HCT116 (cell line): ENCODE data around the gene KCNH6. TPM values are rescaled to one million over a fixed set of nuclear protein-coding genes. Genes with fewer than 3 reads are reported as not detected.
A peak's percentile ranks its signal among the peaks of the same experiment; 100 is the strongest.

Experiments used
- ATAC-seq: fragments of 200-7000 bp; cut with Tn5 transposase; 2 replicates; pipeline ENCODE4 v1.9.1; 2020; ENCODE audit warnings: mild to moderate bottlenecking, moderate library complexity
- BruUV-seq: library from RNA; stranded (reverse); fragments of 400-500 nt; replicated peaks from 2 replicates; lab custom pipeline; 2021; lab: Mats Ljungman, UMichigan
- CTCF ChIA-PET: fragments of 300-600 bp; sonication (Branson Sonifier 250); formaldehyde crosslinking; loops from one replicate; lab custom pipeline; 2021; ENCODE audit warnings: antibody characterized with exemption; lab: Charles Lee
- POLR2A ChIA-PET: fragments of 300-600, 350-600 bp; sonication (Branson Sonifier 250); formaldehyde crosslinking; loops from one replicate; lab custom pipeline; 2021; ENCODE audit warnings: antibody characterized with exemption; lab: Charles Lee
- RAD21 ChIA-PET, 2 experiments: fragments of 300-600 bp; sonication (Branson Sonifier 250); formaldehyde crosslinking; loops; one replicate each; lab custom pipeline; 2023; ENCODE audit warnings: low total read pairs in 2 of 2; ENCODE audit not compliant: uncharacterized antibody in 2 of 2, unreplicated experiment in 2 of 2, low non-redundant PET in 1 of 2; lab: Charles Lee
- DNase-seq: peaks from one replicate; pipeline ENCODE4 v3.0.0-alpha.2; 2010; ENCODE audit warnings: low read depth, low spot score
- H2AFZ ChIP-seq: fragments of 200-600 bp; shearing (Covaris generic), sonication (generic); 2 replicates; pipeline ENCODE4 v1.6.1; 2017; ENCODE audit warnings: low read depth, mixed run types, mixed read lengths, antibody characterized with exemption, low read length; ENCODE audit not compliant: poor library complexity, severe bottlenecking
- H3K27ac ChIP-seq: 2 replicates; pipeline ENCODE4 v1.5.1; 2012; ENCODE audit warnings: low read depth, low read length
- H3K27me3 ChIP-seq: fragments of 200-600 bp; sonication (generic); 2 replicates; pipeline ENCODE4 v1.6.1; 2016; ENCODE audit warnings: mixed run types, low read length, mixed read lengths; ENCODE audit not compliant: insufficient read depth
- H3K36me3 ChIP-seq, 2 experiments: fragments of 200-500 bp in 1 of 2; fragments of 200-600 bp in 1 of 2; sonication (Bioruptor generic) in 1 of 2; sonication (generic) in 1 of 2; 2 replicates each; pipeline versions ENCODE4 v1.5.1 to v1.6.1; 2014 to 2016; ENCODE audit warnings: low read length in 2 of 2, inconsistent platforms in 1 of 2, mixed read lengths in 1 of 2, mixed run types in 1 of 2; ENCODE audit not compliant: insufficient read depth in 2 of 2, control insufficient read depth in 1 of 2
- H3K4me1 ChIP-seq, 2 experiments: fragments of 200-600 bp in 1 of 2; sonication (generic) in 1 of 2; 2 replicates each; pipeline versions ENCODE4 v1.5.1 to v1.6.1; 2012 to 2017; ENCODE audit warnings: low read length in 2 of 2, inconsistent platforms in 1 of 2, mild to moderate bottlenecking in 1 of 2, mixed read lengths in 1 of 2, mixed run types in 1 of 2, moderate library complexity in 1 of 2; ENCODE audit not compliant: insufficient read depth in 2 of 2, control insufficient read depth in 1 of 2
- H3K4me2 ChIP-seq: fragments of 200-600 bp; sonication (generic); 2 replicates; pipeline ENCODE4 v1.6.1; 2017; ENCODE audit warnings: mixed run types, low read length, mixed read lengths
- H3K4me3 ChIP-seq, 2 experiments: fragments of 200-600 bp in 1 of 2; sonication (generic) in 1 of 2; replicated peaks in 1 of 2; 2 replicates each; pipeline ENCODE4 v1.5.1; 2011 to 2016; ENCODE audit warnings: low read length in 2 of 2, control low read depth in 1 of 2, low read depth in 1 of 2, mild to moderate bottlenecking in 1 of 2, mixed read lengths in 1 of 2, mixed run types in 1 of 2
- H3K79me2 ChIP-seq: fragments of 200-600 bp; sonication (generic); 2 replicates; pipeline ENCODE4 v1.6.1; 2017; ENCODE audit warnings: mild to moderate bottlenecking, mixed run types, low read length, moderate library complexity, mixed read lengths; ENCODE audit not compliant: insufficient read depth
- H3K9ac ChIP-seq: fragments of 200-600 bp; sonication (generic); 2 replicates; pipeline ENCODE4 v1.6.1; 2016; ENCODE audit warnings: low read length, mixed read lengths
- H3K9me2 ChIP-seq: fragments of 200-600 bp; sonication (generic), shearing (Covaris generic); 2 replicates; pipeline ENCODE4 v1.6.1; 2017; ENCODE audit warnings: mixed run types, mild to moderate bottlenecking, moderate library complexity; ENCODE audit not compliant: insufficient read depth
- H3K9me3 ChIP-seq, 2 experiments: fragments of 200-500 bp in 1 of 2; fragments of 200-600 bp in 1 of 2; sonication (Bioruptor generic) in 1 of 2; sonication (generic) in 1 of 2; 2 replicates each; pipeline ENCODE4 v1.6.1; 2014 to 2017; ENCODE audit warnings: low read length in 2 of 2, mixed read lengths in 2 of 2, inconsistent platforms in 1 of 2, low read depth in 1 of 2, mild to moderate bottlenecking in 1 of 2, mixed run types in 1 of 2, moderate library complexity in 1 of 2; ENCODE audit not compliant: control insufficient read depth in 1 of 2, insufficient read depth in 1 of 2
- H4K20me1 ChIP-seq: fragments of 200-600 bp; sonication (generic), shearing (Covaris generic); 2 replicates; pipeline ENCODE4 v1.6.1; 2017; ENCODE audit warnings: mixed run types, mild to moderate bottlenecking, moderate library complexity; ENCODE audit not compliant: insufficient read depth
- CEBPB ChIP-seq: IDR thresholded peaks from 2 replicates; pipeline ENCODE4 v1.6.1; 2012; ENCODE audit warnings: low read depth
- SIN3A ChIP-seq: IDR thresholded peaks from 2 replicates; pipeline ENCODE4 v1.6.1; 2012; ENCODE audit warnings: low read depth
- ZFX ChIP-seq: fragments of 450-650 bp; IDR thresholded peaks from 2 replicates; pipeline ENCODE4 v1.6.1; 2017
- intact Hi-C: fragments of 100-400 bp; cut with micrococcal nuclease; formaldehyde crosslinking; loops from 2 replicates; pipeline ENCODE4 v1.10.0; 2022
- total RNA-seq: library from RNA; stranded (reverse); gene quantifications from one replicate; pipeline ENCODE4 v1.2.1, GENCODE V29; 2021; ENCODE audit not compliant: unreplicated experiment

Gene KCNH6
- total RNA-seq, 1 experiment from 2014 or later = not detected

GRCh38 chr17:63475491-63476412 lies 47.4 kb upstream of the KCNH6 start:
- no peak for ATAC-seq
- H3K27ac ChIP-seq = no peak overlapping the region
- POLR2A ChIA-PET = interaction anchor here (1.0 kb wide), 1 partner anchor 40 kb away, joined by 5 read pairs; no protein-coding TSS in a partner anchor
- TF ChIP-seq SIN3A = no peak
- DNase-seq = no peak
- H3K9ac ChIP-seq = no peak overlapping the region
- CTCF ChIA-PET = interaction anchor here (1.5 to 5.7 kb wide), 2 partner anchors 40 to 50 kb away, joined by 6 to 92 read pairs; no protein-coding TSS in a partner anchor
- no peaks in the 10 kb centered on the region for H3K9me2 ChIP-seq
- no peaks in the 10 kb centered on the region for H3K36me3 ChIP-seq
- peaks cover 13 to 41% of the 10 kb centered on the region in 2 experiments for H3K4me1 ChIP-seq
- no TSS peak for BruUV-seq
- H3K9me3 ChIP-seq = no peaks in the 10 kb centered on the region
- H3K4me3 ChIP-seq = peak overlapping the region in 1 of 2 experiments; percentile 60; a peak in 2 of 4 replicates
- H3K4me2 ChIP-seq = peak overlapping the region; percentile 88
- intact Hi-C loops = no loop called here
- H4K20me1 ChIP-seq = no peaks in the 10 kb centered on the region
- H2AFZ ChIP-seq = no peak overlapping the region
- H3K27me3 ChIP-seq = no peaks in the 10 kb centered on the region
- RAD21 ChIA-PET = interaction anchor here in 1 of 2 experiments (3.6 kb wide), 1 partner anchor 50 kb away, joined by 21 read pairs; no protein-coding TSS in a partner anchor
- no peaks in the 10 kb centered on the region for H3K79me2 ChIP-seq

GRCh38 chr17:63476459-63476853 lies 46.7 kb upstream of the KCNH6 start:
- RAD21 ChIA-PET = interaction anchor here (0.6 to 3.6 kb wide), 6 partner anchors 31 to 368 kb away, joined by 3 to 21 read pairs (median 5); no protein-coding TSS in a partner anchor
- no peak overlapping the region for H2AFZ ChIP-seq
- CTCF ChIA-PET = interaction anchor here (1.4 to 5.7 kb wide), 4 partner anchors 31 to 50 kb away, joined by 4 to 92 read pairs (median 8); no protein-coding TSS in a partner anchor
- H3K79me2 ChIP-seq = no peaks in the 10 kb centered on the region
- no peaks in the 10 kb centered on the region for H3K27me3 ChIP-seq
- H3K9ac ChIP-seq = peak overlapping the region; percentile 60
- intact Hi-C loops = no loop called here
- POLR2A ChIA-PET = interaction anchor here (1.0 kb wide), 1 partner anchor 41 kb away, joined by 5 read pairs; no protein-coding TSS in a partner anchor
- TF ChIP-seq ZFX (peak; percentile 49; the same call in 1 of the 2 replicates), CEBPB (no peak)
- peak overlapping the region; percentile 23; the same call in 1 of the 2 replicates for H3K27ac ChIP-seq
- ATAC-seq (peak; percentile 2; the same call in 1 of the 2 replicates), DNase-seq (no peak)
- H3K4me3 ChIP-seq = peak overlapping the region; percentile 42 to 60
- H3K4me1 ChIP-seq = peaks cover 13 to 41% of the 10 kb centered on the region in 2 experiments
- no peaks in the 10 kb centered on the region for H3K9me2 ChIP-seq
- no peaks in the 10 kb centered on the region for H3K36me3 ChIP-seq
- H3K4me2 ChIP-seq = peak overlapping the region; percentile 88
- no peaks in the 10 kb centered on the region for H3K9me3 ChIP-seq
- BruUV-seq = no TSS peak
- no peaks in the 10 kb centered on the region for H4K20me1 ChIP-seq
